PFSK-1 (cell line): Measurements from ENCODE around the gene EXOC6B.

ENCODE experiments used
- POLR2AphosphoS5 ChIP-seq: IDR thresholded peaks from 2 replicates; pipeline ENCODE4 v1.6.1; 2012; ENCODE audit warnings: low read depth, mild to moderate bottlenecking, control low read depth, low read length, moderate library complexity
- TAF1 ChIP-seq: IDR thresholded peaks from 2 replicates; pipeline ENCODE4 v1.6.1; 2012; ENCODE audit warnings: low read length, control low read depth, borderline replicate concordance; ENCODE audit not compliant: insufficient read depth

DNA sequence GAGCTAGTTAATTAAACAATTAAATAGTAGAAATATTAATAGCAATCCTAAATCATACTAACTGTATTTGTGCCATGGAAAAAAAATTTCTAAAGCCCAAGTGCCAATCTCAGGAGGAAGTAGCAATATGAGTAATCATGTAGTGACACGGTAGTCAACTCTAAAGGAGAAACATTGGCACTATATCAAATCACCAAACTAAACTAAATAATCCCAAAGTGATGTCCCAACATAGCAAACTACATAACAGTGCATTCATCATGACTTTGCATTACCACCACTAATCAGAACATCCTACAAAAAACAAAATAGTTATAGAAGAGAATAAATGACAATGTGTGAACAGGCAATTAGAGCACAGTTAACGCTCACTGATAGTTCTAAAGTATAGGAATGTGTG is 195.1 kb downstream of the EXOC6B start:
- TF ChIP-seq POLR2AphosphoS5: no peak
- TF ChIP-seq TAF1: no peak
